GOT3 (cell line): ENCODE measurements around the gene AGRN.
A peak's percentile ranks its signal among the peaks of the same experiment; 100 is the strongest.
"Not testable (repeated sequence)": the region's sequence is repeated elsewhere in the genome, so short reads cannot be mapped to it uniquely, and the experiment has no call there.

Experiments used
- DNase-seq: peaks from one replicate; lab custom pipeline; 2025; ENCODE audit warnings: mixed read lengths; lab: John Stamatoyannopoulos, UW

Gene AGRN

GRCh38 chr1:1001057-1001783, 18.7 kb upstream of the AGRN start:
- no peak for DNase-seq

GRCh38 chr1:1003618-1004419, 16.1 kb upstream of the AGRN start:
- DNase-seq, result no peak

GRCh38 chr1:1004420-1004779, 15.5 kb upstream of the AGRN start:
- no peak for DNase-seq

- no peak for DNase-seq
Observed at GRCh38 chr1:1004780-1005697, 14.9 kb upstream of the AGRN start.

- DNase-seq, result no peak
Observed at GRCh38 chr1:1005774-1006304, 14.1 kb upstream of the AGRN start.

- DNase-seq, result no peak
Observed at GRCh38 chr1:1006305-1007159, 13.4 kb upstream of the AGRN start.

- not testable (repeated sequence) for DNase-seq
Observed at GRCh38 chr1:1010131-1010530, 9.8 kb upstream of the AGRN start.

GRCh38 chr1:1011396-1011949, 8.4 kb upstream of the AGRN start:
- DNase-seq, result no peak

GRCh38 chr1:1012736-1013104, 7.2 kb upstream of the AGRN start:
- DNase-seq, result not testable (repeated sequence)

GRCh38 chr1:1013105-1013921, 6.6 kb upstream of the AGRN start, which contains the start of gene ISG15:
Gene ISG15, plus strand, starts transcription at chr1:1013497. Its CDS starts 77 bp downstream, at chr1:1013574.
- DNase-seq, result peak; percentile 67

- no peak for DNase-seq
Observed at GRCh38 chr1:1013922-1014648, 5.8 kb upstream of the AGRN start.

- DNase-seq, result no peak
Observed at GRCh38 chr1:1014799-1015681, 4.9 kb upstream of the AGRN start.

- not testable (repeated sequence) for DNase-seq
Observed at GRCh38 chr1:1017397-1018320, 2.3 kb upstream of the AGRN start.

GRCh38 chr1:1018321-1018685, 1.6 kb upstream of the AGRN start:
- DNase-seq, result not testable (repeated sequence)

GRCh38 chr1:1019122-1019999, 559 bp upstream of the AGRN start:
- no peak for DNase-seq

GRCh38 chr1:1020415-1021009, 592 bp downstream of the AGRN start:
- no peak for DNase-seq
